Measurements from ENCODE around the gene TENT4B.

- TF ChIP-seq CTCF (IDR thresholded peaks at IDR 0.05) (no peak), POLR2A (IDR thresholded peaks at IDR 0.05) (no peak), POLR2AphosphoS5 (IDR thresholded peaks at IDR 0.05) (no peak), EP300 (IDR thresholded peaks at IDR 0.05) (no peak)
Observed at GRCh38 chr16:50203681-50204080, 50.6 kb downstream of the TENT4B start.

Data from upper lobe of left lung (tissue), 4 donors.